GM19240 (cell line): ENCODE results near the gene TIMM13.

ENCODE experiments used
- DNase-seq: peaks from one replicate; pipeline ENCODE4 v3.0.0; 2011; ENCODE audit warnings: low spot score; ENCODE audit not compliant: insufficient read length

Gene TIMM13

DNA sequence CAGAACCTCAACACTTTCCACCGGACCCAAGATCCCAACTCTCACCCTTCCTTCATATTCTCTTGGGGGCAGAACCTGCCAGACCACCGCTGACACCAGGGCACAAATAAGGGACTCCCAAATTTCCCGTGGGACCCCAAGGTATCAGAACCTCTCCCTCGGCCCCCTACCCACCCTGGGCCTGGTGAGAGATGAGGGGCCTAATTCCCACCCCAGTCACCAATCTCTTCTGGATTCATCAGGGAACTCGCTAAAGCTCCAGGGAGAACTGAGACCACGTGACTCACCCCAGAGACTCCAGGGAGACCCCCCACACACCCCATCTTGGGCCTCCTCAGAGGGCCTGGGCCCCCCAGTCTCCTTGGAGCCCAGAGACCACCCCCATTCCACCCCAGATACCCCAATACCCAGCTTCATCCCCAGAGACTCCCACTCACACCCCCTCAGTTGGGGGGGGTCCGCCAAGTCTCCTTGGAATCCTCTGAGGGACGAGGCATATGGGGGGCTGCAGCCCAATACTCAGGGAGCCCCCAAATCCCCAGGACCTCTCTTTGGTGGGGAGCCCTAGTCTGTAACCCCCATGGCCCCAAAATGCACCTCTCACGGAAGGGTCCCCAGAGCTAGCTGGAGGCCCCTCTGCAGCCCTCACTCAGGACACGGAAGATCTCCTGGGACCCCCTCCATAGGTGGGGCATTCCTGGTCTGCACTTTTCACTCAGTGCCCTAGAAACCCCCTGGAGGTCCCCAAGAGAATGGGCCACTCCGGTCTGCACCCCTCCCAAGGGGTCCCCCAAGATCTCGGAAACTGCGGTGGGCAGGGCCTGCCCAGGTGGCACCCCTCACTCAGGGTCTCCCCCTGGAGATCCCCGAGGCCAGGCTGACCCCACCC is 27.8 kb upstream of the TIMM13 start:
- DNase-seq = no peak

DNA sequence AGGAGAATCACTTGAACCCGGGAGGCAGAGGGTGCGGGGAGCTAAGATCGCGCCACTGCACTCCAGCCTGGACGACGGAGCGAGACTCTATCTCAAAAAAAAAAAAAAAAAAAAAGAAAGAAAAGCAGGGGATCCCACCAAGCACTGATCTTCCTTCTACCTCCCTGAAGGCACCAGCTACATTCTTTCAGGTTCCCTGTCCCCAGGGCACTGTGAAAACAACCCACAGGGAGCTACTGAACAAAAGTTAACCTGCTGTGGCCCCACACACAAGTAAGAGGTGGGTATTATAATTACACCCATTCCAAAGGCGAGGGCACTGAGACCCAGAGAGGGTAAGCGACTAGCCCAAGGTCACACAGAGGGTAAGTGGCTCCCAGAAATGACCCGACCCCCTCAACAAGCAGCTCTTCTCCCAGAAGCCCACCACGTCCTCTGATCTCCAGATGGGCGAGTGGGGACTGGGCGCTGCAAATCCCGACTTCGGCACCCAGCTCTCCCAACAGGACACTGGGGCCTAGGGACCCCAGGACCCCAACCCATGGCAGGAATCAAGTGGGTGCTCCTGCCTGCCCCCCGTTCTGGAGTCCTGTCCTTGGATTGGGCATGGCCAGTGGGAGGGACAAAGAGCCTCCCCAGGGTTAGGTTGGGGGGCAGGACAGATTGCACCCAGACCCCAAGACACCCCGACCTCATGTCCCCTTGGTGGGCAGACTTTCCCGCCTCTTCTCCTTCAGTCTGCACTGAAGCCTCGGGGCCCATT is 27.0 kb upstream of the TIMM13 start:
- no peak for DNase-seq

DNA sequence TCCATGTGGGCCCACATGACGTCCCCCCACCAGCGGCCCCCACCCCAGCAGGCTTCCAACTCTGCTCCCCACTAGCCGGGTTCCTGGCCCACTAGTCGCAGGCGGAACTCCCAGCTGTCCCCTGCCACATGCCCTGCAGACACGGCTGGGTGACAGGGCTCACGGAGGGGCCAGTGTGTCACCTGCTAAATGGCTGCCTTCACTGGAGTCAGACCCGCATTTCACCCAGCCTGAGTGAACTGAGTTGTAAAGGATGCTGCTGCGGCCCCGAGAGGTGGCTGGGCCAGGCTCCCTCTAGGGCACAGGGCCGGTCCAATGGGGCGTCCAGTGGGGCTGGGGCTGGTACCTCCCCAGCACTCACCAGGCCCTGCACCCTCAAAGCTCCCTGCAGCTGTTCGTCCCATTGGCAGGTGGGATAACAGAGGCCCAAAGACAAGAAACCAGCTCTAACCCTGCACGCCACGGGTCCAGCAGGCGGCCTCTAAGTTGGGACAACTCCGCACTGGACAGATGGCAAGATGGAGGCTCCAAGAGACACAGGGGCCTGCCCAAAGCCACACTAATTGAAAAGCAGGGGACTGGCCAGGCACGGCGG is 26.1 kb upstream of the TIMM13 start:
- no peak for DNase-seq

DNA sequence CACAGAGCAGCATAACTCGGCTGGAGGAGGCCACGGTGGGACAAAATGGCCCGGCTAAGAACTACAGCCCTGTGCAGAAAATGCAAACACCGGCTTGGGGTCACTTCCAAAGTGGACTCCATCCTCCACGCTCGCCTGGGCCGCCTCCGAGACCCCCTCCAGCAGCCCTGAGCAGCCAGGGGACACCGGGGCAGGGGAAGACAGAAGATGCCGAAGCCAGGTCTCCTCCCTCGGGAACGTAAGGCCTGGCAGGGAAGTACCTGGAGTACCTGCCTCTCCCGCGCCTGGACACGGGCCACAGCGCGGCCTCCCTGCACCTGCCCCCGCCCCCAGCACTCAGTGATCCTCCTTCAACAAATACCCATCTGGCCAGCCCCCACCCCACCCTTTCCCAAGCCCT is 24.4 kb upstream of the TIMM13 start:
- no peak for DNase-seq

DNA sequence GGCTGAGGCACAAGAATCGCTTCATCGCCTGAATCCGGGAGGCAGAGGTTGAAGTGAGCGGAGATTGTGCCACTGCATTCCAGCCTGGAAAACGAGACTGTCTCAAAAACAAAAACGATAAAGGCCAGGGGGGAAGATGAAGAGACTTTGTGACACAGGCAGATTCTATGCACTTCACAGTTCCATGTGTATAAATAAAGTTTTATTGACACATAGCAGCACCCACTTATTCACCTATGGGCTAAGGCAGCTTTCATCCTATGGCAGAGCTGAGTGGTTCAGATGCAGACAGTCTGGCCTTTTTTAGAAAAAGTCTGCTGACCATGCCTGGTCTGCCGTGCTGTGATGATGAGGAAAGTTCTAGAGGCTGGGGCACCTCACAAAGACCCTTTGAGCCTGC is 23.8 kb upstream of the TIMM13 start:
- DNase-seq = no peak

DNA sequence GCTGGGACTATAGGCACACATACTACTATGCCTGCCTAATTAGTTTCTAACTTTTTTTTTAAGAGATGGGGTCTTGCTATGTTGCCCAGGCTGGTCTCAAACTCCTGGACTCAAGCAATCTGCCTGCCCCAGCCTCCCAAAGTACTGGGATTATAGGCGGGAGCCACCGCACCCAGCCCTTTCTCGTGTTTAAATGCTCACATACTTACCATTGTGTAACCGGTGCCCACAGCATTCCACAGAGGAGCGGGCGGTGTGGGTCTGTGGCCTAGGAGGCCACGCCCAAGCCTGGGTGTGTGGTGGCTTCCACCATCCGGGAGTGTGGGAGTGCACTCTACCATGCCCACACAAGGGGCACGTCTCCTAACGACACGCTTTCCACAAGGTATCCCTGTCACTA is 21.6 kb upstream of the TIMM13 start:
- no peak for DNase-seq

DNA sequence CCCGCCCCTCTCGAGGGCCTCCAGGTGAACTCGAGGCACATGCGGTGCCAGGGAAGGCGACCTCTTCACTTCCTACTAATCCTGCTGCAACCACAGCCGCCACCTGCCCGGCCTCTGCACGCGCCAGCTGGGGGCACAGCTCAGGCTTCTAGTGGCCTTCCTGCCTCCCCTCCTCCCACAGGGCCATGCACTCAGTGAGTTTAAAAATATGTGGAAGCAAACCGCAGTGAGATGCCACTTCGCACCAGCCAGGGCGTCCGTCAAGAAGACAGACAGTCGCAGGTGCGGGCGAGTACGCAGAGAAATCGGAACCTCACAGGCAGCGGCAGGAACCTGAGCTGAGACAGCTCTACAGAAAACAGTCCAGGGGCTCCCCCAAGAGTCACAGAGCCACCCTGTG is 19.0 kb upstream of the TIMM13 start:
- no peak for DNase-seq

DNA sequence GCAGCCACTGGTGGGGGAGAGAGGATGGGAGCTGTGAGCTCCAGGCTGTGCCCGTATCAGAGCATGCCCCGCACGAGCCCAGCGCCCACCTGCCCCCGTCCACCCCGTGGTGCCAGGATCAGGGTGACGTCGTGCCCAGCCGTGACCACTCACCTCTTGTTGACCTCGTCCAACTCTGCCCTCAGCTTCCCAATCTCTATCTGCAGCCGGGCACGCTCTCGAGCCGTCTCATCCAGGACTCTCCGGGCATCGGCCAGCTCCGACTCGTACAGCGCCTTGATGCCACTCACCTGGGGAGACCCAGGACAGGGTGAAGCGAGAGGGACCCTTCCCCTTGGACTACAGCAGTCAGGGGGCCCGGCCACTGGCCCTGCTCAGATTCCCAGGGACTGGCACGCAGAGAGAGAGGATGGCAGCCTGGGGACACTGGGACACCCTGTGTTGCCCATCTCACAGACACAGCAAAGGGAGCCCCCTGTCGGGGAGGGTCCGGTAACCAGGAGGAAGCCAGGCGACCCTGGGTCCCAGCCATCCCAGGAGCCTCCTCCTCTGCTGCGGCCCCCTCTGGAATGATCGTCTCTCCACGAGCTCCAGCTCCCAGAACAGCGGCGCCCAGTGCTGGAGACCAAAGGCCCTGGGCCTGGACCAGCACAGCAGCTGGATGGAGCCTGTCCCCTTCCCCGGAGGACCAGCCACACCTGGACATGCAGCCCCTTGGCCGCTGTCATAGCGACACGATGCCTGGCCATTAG is 17.0 kb upstream of the TIMM13 start:
- no peak for DNase-seq

DNA sequence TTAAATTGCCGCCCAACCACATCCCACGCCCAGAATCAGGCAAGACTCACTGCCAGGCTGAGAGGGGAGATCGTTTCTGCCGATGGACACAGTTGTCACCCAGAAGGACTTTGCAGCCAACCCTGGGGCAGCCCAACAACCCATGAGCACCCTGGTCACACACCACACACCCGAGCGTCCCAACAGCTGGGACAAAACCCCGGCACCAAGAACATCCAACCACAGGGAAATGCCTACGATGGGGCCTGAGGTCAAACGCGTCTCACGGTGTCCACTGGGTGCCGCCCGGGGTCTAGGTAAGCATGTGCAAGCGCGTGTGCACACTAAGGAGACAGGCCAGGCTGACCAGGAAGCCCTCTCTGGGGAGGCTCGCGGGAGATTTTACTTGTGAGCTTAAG is 16.4 kb upstream of the TIMM13 start:
- DNase-seq = no peak

DNA sequence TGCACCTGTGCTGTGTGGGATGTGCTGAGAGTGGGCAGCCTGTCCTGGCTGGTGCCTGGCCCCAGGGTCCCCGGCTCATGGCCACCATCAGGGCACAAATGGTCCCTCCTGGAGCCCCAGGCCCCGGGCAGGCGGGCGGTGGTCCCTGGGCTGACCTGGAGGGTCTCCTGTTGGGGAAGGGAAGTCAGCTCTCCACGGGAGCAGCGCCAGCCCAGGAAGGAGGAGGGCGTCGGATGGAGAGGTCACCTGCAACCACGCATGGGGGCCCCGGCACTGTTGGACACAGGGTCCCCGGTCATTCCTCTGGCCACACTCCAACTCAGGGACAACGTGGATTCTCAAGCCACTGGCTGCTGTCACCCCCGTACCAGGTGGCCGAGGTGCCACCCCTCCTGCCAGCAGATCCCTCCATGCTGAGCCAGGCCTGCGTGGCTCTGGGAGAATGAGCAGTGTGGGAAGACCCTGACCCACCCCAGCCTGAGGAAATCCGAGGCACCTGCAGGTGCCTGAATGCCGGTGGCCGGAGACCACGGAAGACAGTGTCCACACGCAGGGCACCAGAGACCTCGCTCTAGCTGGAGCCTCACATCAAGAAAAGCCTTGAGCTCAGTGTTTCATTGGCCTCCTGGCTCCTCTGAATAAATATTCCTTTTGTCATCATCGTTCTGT is 15.9 kb upstream of the TIMM13 start:
- DNase-seq = no peak

DNA sequence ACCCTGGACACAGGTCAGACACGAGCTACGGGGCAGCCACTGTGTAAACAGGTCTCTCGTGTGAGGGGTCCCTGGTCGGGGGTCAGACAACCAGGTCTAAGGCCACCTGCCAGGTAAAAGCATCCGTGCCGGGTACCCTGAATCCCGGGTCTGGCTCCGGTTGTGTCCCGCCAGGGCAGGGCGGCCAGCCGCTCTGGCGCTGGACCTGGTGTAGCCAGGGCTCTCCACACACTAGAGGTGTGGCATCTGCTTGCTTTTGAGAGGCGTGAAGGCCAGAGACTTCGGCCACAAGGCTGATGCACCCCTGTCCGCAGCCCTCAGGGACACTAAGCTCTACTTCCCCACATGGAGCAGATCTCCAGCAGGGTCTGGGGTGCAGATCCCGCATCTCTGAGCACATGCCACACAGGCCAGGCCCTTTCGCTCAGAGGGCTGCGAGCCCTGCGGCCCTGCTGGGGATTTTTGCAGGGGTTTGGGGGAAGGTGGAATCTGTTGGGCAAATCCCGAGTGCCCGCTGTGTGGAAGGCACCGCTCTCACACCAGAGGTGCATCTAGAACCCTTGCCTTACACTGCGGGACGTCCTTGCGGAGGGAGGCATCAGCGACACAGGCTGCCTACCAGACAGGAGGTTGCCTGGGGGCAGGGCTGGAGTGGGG is 13.8 kb upstream of the TIMM13 start:
- no peak for DNase-seq

DNA sequence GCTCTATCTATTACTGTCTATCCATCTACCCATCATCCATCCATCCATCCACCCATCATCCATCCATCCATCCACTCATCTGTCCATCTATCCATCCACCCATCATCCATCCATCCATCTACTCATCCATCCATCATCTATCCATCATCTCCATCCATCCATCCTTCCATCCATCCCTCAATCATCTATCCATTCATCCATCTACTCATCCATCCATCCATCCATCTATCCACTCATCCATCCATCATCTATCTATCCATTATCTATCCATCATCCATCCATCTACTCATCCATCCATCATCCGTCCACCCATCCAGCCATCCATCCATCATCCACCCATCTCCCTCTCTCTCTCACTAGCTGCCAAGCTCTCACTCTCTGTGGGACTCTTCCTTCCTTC is 13.1 kb upstream of the TIMM13 start:
- no peak for DNase-seq

DNA sequence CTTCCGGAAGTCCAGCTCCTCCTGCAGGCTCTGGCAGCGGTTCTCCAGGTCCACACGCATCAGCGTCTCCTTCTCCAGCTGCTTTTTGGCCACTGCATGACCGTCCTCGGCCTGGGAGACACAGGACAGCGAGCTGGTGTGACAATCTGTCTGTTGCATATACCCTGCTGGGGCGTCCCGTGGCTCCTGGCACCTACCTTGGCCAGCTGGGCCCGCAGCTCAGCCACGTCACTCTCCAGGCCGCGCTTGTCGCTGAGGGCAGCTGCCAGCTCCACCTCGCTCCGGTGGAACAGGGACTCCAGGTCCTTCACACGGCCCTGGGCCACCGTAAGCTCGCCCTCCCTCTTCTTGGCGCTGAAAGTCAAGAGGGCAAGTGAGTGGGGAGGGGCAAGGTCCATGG is 10.8 kb upstream of the TIMM13 start:
- no peak for DNase-seq

DNA sequence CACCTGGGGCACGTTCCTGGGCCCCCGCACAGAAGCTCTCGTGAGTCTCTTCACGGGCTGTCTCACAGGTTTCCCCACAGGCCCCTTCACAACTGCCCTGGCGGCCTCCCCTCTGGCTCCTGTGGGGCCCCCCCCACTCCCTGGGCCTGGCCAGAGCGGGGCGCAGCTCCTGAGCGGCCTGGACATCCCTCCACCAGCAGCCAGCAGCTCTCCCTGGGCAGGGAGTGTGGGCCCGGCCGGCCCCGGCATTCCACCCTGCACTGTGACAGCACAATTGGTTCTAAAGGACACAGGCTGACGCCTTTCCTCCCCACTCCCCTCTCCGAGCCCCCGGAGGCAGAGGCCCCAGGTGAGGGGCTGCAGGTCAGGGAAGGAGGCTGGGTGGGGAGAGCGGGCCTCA is 9.5 kb upstream of the TIMM13 start:
- no peak for DNase-seq

DNA sequence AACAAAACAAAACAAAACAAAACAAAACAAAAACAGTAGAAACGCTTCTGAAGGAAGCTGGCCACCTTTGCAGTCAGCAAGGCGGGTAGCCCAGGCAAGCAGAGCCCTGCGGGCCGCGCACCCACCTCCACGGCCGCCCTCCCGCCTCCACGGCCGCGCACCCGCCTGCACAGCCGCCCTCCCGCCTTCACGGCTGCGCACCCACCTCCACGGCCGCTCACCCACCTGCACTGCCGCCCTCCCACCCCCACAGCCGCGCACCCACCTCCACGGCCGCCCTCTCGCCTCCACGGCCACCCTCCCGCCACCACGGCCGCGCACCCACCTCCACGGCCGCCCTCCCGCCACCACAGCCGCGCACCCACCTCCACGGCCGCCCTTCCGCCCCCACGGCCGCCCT is 9.0 kb upstream of the TIMM13 start:
- DNase-seq = no peak

DNA sequence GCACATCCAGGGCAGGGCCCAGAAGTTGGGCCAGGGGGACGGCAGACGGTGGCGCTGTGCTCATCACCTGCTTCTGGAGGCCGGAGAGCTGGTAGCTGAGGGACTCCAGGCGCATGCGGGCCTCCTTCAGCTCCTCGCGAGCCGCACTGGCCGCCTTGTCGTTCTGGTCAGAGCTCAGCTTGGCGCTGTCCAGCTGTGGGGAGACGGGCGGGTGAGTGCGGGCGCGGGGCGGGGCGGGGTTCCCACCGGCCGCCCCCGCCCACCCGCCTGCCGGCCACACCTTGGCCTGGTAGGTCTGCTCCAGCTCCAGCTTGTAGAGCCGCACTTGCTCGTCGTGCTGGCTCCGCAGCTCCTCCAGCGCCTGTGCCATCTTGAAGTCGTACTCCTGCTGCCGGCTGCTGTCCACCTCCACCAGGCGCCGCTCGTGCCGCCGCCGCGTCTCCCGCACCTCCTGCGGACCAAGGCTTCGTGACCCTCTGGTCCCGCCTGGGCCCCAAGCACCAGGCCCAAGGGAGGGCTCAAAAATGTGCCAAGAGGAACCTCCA is 7.4 kb upstream of the TIMM13 start:
- no peak for DNase-seq

DNA sequence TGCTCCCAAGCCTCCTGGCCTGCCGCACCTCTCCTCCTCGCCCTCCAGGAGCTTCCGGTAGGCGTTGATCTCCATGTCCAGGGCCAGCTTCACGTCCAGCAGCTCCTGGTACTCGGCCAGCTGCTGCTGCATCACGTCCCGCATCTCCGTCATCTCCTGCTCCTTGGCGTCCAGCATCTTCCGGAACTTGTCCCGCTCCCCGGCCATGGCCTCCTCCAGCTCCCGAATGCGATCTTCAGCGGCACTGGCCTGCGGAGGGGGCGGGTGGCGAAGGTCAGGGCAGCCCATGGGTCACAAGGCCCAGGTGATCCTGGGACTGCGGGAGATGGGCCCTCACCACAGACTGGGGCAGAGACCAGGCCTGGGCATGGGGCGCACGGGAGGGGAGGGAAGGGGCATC is 6.9 kb upstream of the TIMM13 start:
- DNase-seq = no peak

DNA sequence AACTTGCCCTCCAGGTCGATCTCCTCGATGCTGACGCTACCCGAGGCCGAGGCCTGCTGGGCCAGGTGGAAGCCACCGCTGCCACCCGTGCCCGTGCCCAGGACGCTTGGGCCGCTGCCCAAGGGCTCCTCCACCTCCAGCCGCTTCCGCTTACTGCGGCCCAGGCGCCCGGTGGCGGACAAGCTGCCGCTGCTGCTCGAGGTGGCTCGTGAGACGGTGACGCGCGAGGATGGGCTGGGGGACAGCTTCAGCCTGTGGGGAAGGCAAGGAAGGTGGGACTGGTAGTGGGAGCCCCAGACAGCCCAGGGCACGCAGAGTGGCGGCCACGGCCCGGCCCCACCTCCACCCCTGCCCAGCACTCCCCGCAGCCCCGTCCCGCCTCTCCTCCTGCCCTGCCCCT is 6.5 kb upstream of the TIMM13 start:
- DNase-seq = no peak

DNA sequence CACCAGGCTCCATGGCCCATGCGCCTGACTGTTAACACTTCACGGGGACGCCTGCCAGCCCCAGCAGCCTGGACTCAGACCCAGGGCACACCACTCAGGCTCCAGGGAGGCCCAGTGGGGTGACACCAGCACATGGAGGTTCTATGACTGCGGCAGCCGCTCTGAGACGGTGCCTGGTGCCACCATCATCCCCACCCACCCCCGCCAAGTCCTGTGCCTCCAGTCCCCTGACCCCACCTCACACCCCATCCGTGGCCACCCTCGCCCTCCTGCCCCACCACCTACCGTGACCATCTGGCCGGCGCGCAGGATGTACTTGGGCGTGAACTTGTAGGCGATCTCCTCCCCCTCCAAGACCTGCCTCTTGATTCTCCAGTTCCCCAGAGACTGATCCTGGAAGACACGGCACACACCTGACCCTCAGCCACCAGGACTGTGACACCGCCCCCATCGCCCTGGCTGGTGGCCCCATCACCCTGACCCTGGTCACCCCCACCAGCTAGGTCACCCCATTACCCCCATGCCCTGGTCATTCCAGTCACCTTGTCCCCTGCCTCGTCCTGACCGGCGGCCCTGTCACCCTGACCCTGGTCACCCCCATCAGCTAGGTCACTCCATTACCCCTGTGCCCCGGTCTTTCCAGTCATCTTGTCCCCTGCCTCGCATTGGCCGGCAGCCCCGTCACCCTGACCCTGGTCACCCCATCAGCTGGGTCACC is 4.9 kb upstream of the TIMM13 start:
- no peak for DNase-seq
